IMR-90 (cell line): ENCODE results near the gene DUSP7. TPM values are rescaled to one million over a fixed set of nuclear protein-coding genes. Genes with fewer than 3 reads are reported as not detected.

ENCODE experiments used
- ATAC-seq: fragments of 200-7000 bp; cut with Tn5 transposase; 2 replicates; pipeline ENCODE4 v1.9.1; 2020; ENCODE audit warnings: low read depth, mild to moderate bottlenecking, moderate library complexity
- BruUV-seq: library from RNA; stranded (reverse); fragments of 400-500 nt; replicated peaks from 2 replicates; lab custom pipeline; 2021; lab: Mats Ljungman, UMichigan
- CTCF ChIA-PET: fragments of 300-600 bp; formaldehyde crosslinking; extraction: SDS; loops from one replicate; lab custom pipeline; 2021; ENCODE audit warnings: antibody characterized with exemption; lab: Yijun Ruan, JAX
- POLR2A ChIA-PET: fragments of 300-600 bp; sonication (Branson Sonifier 250); formaldehyde crosslinking; loops from one replicate; lab custom pipeline; 2022; ENCODE audit warnings: antibody characterized with exemption; ENCODE audit not compliant: unreplicated experiment; lab: Charles Lee
- DNase-seq: peaks from one replicate; pipeline ENCODE4 v3.0.0; 2013
- H2AFZ ChIP-seq: replicated peaks from 2 replicates; pipeline ENCODE3; 2013; ENCODE audit warnings: low read length, mild to moderate bottlenecking; ENCODE audit not compliant: poor library complexity
- H2AK5ac ChIP-seq: 2 replicates; pipeline ENCODE4 v1.6.1; 2013; ENCODE audit warnings: low read depth, low read length, inconsistent platforms
- H2AK9ac ChIP-seq: replicated peaks from 2 replicates; pipeline ENCODE3; 2013; ENCODE audit warnings: mild to moderate bottlenecking, low read depth, low read length, moderate library complexity; ENCODE audit not compliant: poor library complexity
- H2BK120ac ChIP-seq: 2 replicates; pipeline ENCODE4 v1.6.1; 2013; ENCODE audit warnings: low read depth, low read length, inconsistent platforms
- H2BK15ac ChIP-seq: 3 replicates; pipeline ENCODE4 v1.6.1; 2013; ENCODE audit warnings: low read depth, low read length, inconsistent platforms
- H2BK20ac ChIP-seq: 2 replicates; pipeline ENCODE4 v1.6.1; 2013; ENCODE audit warnings: low read depth, mild to moderate bottlenecking, inconsistent platforms, low read length, moderate library complexity
- H2BK5ac ChIP-seq: 2 replicates; pipeline ENCODE4 v1.6.1; 2013; ENCODE audit warnings: mild to moderate bottlenecking, low read depth, low read length, inconsistent platforms; ENCODE audit not compliant: poor library complexity, severe bottlenecking
- H3K14ac ChIP-seq: replicated peaks from 2 replicates; pipeline ENCODE4 v1.6.1; 2013; ENCODE audit warnings: low read depth, low read length, inconsistent platforms
- H3K18ac ChIP-seq: 2 replicates; pipeline ENCODE4 v1.6.1; 2013; ENCODE audit warnings: low read depth, low read length, control low read depth
- H3K23ac ChIP-seq: 2 replicates; pipeline ENCODE4 v1.6.1; 2013; ENCODE audit warnings: low read depth, low read length, inconsistent platforms
- H3K27ac ChIP-seq: 2 replicates; pipeline ENCODE4 v1.5.1; 2013; ENCODE audit warnings: mild to moderate bottlenecking, control low read depth, low read length; ENCODE audit not compliant: insufficient read depth
- H3K27me3 ChIP-seq: 2 replicates; pipeline ENCODE4 v1.6.1; 2013; ENCODE audit warnings: low read length; ENCODE audit not compliant: control insufficient read depth, insufficient read depth
- H3K36me3 ChIP-seq: 2 replicates; pipeline ENCODE4 v1.6.1; 2013; ENCODE audit warnings: low read length, mixed read lengths; ENCODE audit not compliant: control insufficient read depth, insufficient read depth
- H3K4ac ChIP-seq: 2 replicates; pipeline ENCODE4 v1.6.1; 2013; ENCODE audit warnings: low read depth, low read length, inconsistent platforms
- H3K4me1 ChIP-seq: 2 replicates; pipeline ENCODE4 v1.6.1; 2013; ENCODE audit warnings: low read length, mixed read lengths; ENCODE audit not compliant: control insufficient read depth, insufficient read depth
- H3K4me2 ChIP-seq: 2 replicates; pipeline ENCODE4 v1.6.1; 2013; ENCODE audit warnings: low read depth, mild to moderate bottlenecking, control low read depth, low read length, moderate library complexity
- H3K4me3 ChIP-seq: 2 replicates; pipeline ENCODE4 v1.5.1; 2013; ENCODE audit warnings: low read depth, mild to moderate bottlenecking, control low read depth, low read length, moderate library complexity; ENCODE audit not compliant: insufficient read depth
- H3K56ac ChIP-seq: 2 replicates; pipeline ENCODE4 v1.6.1; 2013; ENCODE audit warnings: low read length, inconsistent platforms; ENCODE audit not compliant: insufficient read depth; ENCODE audit errors: extremely low read depth
- H3K79me1 ChIP-seq, 2 experiments: 2 replicates each; pipeline ENCODE4 v1.6.1; 2013; ENCODE audit warnings: low read length in 2 of 2, inconsistent platforms in 1 of 2, low read depth in 1 of 2
- H3K9ac ChIP-seq: 2 replicates; pipeline ENCODE4 v1.6.1; 2013; ENCODE audit warnings: low read depth, low read length, control low read depth
- H3K9me1 ChIP-seq: 2 replicates; pipeline ENCODE4 v1.6.1; 2013; ENCODE audit warnings: low read length, inconsistent platforms; ENCODE audit not compliant: insufficient read depth
- H3K9me3 ChIP-seq: 2 replicates; pipeline ENCODE4 v1.6.1; 2013; ENCODE audit warnings: low read length; ENCODE audit not compliant: control insufficient read depth, insufficient read depth
- H4K20me1 ChIP-seq: 2 replicates; pipeline ENCODE4 v1.6.1; 2013; ENCODE audit warnings: low read length, inconsistent platforms; ENCODE audit not compliant: insufficient read depth
- H4K5ac ChIP-seq: 2 replicates; pipeline ENCODE4 v1.6.1; 2013; ENCODE audit warnings: mild to moderate bottlenecking, low read depth, low read length, control low read depth
- H4K8ac ChIP-seq, 2 experiments: 2 replicates each; pipeline ENCODE4 v1.6.1; 2013; ENCODE audit warnings: low read depth in 2 of 2, low read length in 2 of 2, control low read depth in 1 of 2, inconsistent platforms in 1 of 2
- H4K91ac ChIP-seq: 2 replicates; pipeline ENCODE4 v1.6.1; 2013; ENCODE audit warnings: low read depth, low read length, inconsistent platforms; ENCODE audit not compliant: insufficient read depth
- BHLHE40 ChIP-seq: fragments of 150-350 bp; IDR thresholded peaks from 2 replicates; pipeline ENCODE4 v1.6.1; 2016; ENCODE audit warnings: mild to moderate bottlenecking, low read depth, low read length
- CEBPB ChIP-seq: IDR thresholded peaks from 2 replicates; pipeline ENCODE4 v1.6.1; 2012; ENCODE audit warnings: low read depth, low read length, improper control_type of control experiment
- CHD1 ChIP-seq: IDR thresholded peaks from 2 replicates; pipeline ENCODE4 v1.6.1; 2012; ENCODE audit warnings: low read depth, low read length, improper control_type of control experiment
- CTCF ChIP-seq: conservative IDR thresholded peaks from 2 replicates; pipeline ENCODE4 v1.5.1; 2012; ENCODE audit warnings: mild to moderate bottlenecking, low read depth, low read length, improper control_type of control experiment
- FOS ChIP-seq: fragments of 150-350 bp; IDR thresholded peaks from 2 replicates; pipeline ENCODE4 v1.6.1; 2016; ENCODE audit warnings: low read depth, low read length
- MAFK ChIP-seq: IDR thresholded peaks from 2 replicates; pipeline ENCODE4 v1.6.1; 2012; ENCODE audit warnings: low read depth, low read length, improper control_type of control experiment
- MAZ ChIP-seq: IDR thresholded peaks from 2 replicates; pipeline ENCODE4 v1.6.1; 2012; ENCODE audit warnings: low read depth, mild to moderate bottlenecking, low read length, improper control_type of control experiment, moderate library complexity, borderline replicate concordance
- MXI1 ChIP-seq: IDR thresholded peaks from 2 replicates; pipeline ENCODE4 v1.6.1; 2012; ENCODE audit warnings: low read depth, mild to moderate bottlenecking, low read length, moderate library complexity, borderline replicate concordance
- NFE2L2 ChIP-seq: fragments of 150-350 bp; IDR thresholded peaks from 2 replicates; pipeline ENCODE4 v1.6.1; 2016; ENCODE audit warnings: low read depth, mild to moderate bottlenecking, low read length
- POLR2A ChIP-seq: IDR thresholded peaks from 2 replicates; pipeline ENCODE4 v1.6.1; 2012; ENCODE audit warnings: mild to moderate bottlenecking, low read depth, low read length
- RAD21 ChIP-seq: IDR thresholded peaks from 2 replicates; pipeline ENCODE4 v1.6.1; 2012; ENCODE audit warnings: low read length, improper control_type of control experiment
- RCOR1 ChIP-seq: IDR thresholded peaks from 2 replicates; pipeline ENCODE4 v1.6.1; 2012; ENCODE audit warnings: mild to moderate bottlenecking, low read length, improper control_type of control experiment; ENCODE audit not compliant: insufficient replicate concordance
- RFX5 ChIP-seq: IDR thresholded peaks from 2 replicates; pipeline ENCODE4 v1.8.0; 2012; ENCODE audit warnings: low read depth, mild to moderate bottlenecking, low read length, moderate library complexity
- SMC3 ChIP-seq: fragments of 150-350 bp; IDR thresholded peaks from 2 replicates; pipeline ENCODE4 v1.6.1; 2016; ENCODE audit warnings: low read depth, mild to moderate bottlenecking, antibody characterized with exemption, low read length, moderate library complexity
- USF2 ChIP-seq: fragments of 150-350 bp; IDR thresholded peaks from 2 replicates; pipeline ENCODE4 v1.6.1; 2017; ENCODE audit warnings: mild to moderate bottlenecking, antibody characterized with exemption, low read length, low read depth
- WGBS, 2 experiments: methylation state at CpG; one replicate each; pipeline versions ENCODE4 v1.1.5 to v1.1.7; 2013; ENCODE audit warnings: missing lambda C conversion rate in 2 of 2; ENCODE audit not compliant: insufficient read length in 1 of 2; ENCODE audit errors: extremely low coverage in 2 of 2; 5-methylcytosine and 5-hydroxymethylcytosine counted together
- dilution Hi-C: fragments of 300-500 bp; cut with HindIII; formaldehyde crosslinking; loops from one replicate; pipeline ENCODE4 v1.14.3; 2018; ENCODE audit warnings: low sequenced_read_pairs; ENCODE audit not compliant: unreplicated experiment
- in situ Hi-C: fragments of 300-500 bp; cut with MboI; formaldehyde crosslinking; loops from 3 replicates; pipeline ENCODE4 v1.14.3; 2019; ENCODE audit warnings: low sequenced_read_pairs, inconsistent platforms, mixed read lengths
- intact Hi-C: fragments of 100-400 bp; cut with micrococcal nuclease; formaldehyde crosslinking; loops from 2 replicates; pipeline ENCODE4 v1.10.0; 2022
- polyA plus RNA-seq, 3 experiments: library from polyadenylated mRNA; depleted of rRNA; stranded (reverse); fragments of >200 nt; gene quantifications; 2 replicates each; pipeline ENCODE4 v1.2.3, GENCODE V29; 2012; ENCODE audit warnings: low replicate concordance in 1 of 3
- total RNA-seq: library from RNA; depleted of rRNA; stranded (reverse); fragments of >200 nt; gene quantifications from 2 replicates; pipeline ENCODE4 v1.2.3, GENCODE V29; 2012
- TF ChIP-seq, protein P1 (sequence below): fragments of 150-350 bp; IDR thresholded peaks from 2 replicates; pipeline ENCODE4 v1.6.1; 2016; ENCODE audit warnings: low read depth, mild to moderate bottlenecking, low read length, moderate library complexity, borderline replicate concordance

The DUSP7 gene
- total and polyA plus RNA-seq, 2 of the 4 experiments (the other 2 are of a cell fraction) = 9.3 to 24.0 TPM

GRCh38 chr3:52087731-52088130, 31.4 kb upstream of the DUSP7 start:
- Histone ChIP-seq H3K27ac (no peak overlapping the region), H4K91ac (peak overlapping the region; percentile 31; the same call in 1 of the 2 replicates), H3K4ac (peak overlapping the region; percentile 94), H3K56ac (no peak overlapping the region), H2BK15ac (peak overlapping the region; percentile 63; the same call in 1 of the 3 replicates), H2BK120ac (peak overlapping the region; percentile 93; the same call in 1 of the 2 replicates), H3K27me3 (no peaks in the 10 kb centered on the region), H3K14ac (peak overlapping the region; percentile 77), H4K5ac (peak overlapping the region; percentile 85; the same call in 1 of the 2 replicates), H3K9ac (no peak overlapping the region), H4K20me1 (peaks cover 4% of the 10 kb centered on the region; the same call in 1 of the 2 replicates), H3K9me3 (no peaks in the 10 kb centered on the region), H3K4me1 (peaks cover 42% of the 10 kb centered on the region), H2AK5ac (peak overlapping the region; percentile 82; the same call in 1 of the 2 replicates), H3K36me3 (no peaks in the 10 kb centered on the region), H2AFZ (peak overlapping the region; percentile 82), H2BK20ac (peak overlapping the region; percentile 17; the same call in 1 of the 2 replicates), H3K9me1 (peaks cover 51% of the 10 kb centered on the region), H3K4me2 (no peak overlapping the region), H3K18ac (no peak overlapping the region), H4K8ac (peak overlapping the region; percentile 78 to 90; a peak in 3 of 4 replicates), H3K79me1 (peaks cover 8 to 48% of the 10 kb centered on the region in 2 experiments; a peak in 3 of 4 replicates), H3K23ac (peak overlapping the region; percentile 46; the same call in 1 of the 2 replicates), H3K4me3 (no peak overlapping the region), H2BK5ac (peak overlapping the region; percentile 92), H2AK9ac (peak overlapping the region; percentile 16)
- DNase-seq = no peak
- intact Hi-C loops = no loop called here
- no peak for ATAC-seq
- TF ChIP-seq POLR2A (no peak), BHLHE40 (no peak), FOS (no peak), CHD1 (no peak), MAFK (no peak), CTCF (no peak), USF2 (no peak), NFE2L2 (no peak), RCOR1 (no peak), RFX5 (no peak), CEBPB (no peak), RAD21 (no peak), MAZ (no peak), MXI1 (no peak), SMC3 (no peak)
- TF ChIP-seq, protein P1, sequence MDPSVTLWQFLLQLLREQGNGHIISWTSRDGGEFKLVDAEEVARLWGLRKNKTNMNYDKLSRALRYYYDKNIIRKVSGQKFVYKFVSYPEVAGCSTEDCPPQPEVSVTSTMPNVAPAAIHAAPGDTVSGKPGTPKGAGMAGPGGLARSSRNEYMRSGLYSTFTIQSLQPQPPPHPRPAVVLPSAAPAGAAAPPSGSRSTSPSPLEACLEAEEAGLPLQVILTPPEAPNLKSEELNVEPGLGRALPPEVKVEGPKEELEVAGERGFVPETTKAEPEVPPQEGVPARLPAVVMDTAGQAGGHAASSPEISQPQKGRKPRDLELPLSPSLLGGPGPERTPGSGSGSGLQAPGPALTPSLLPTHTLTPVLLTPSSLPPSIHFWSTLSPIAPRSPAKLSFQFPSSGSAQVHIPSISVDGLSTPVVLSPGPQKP = no peak
- ChIA-PET POLR2A (interaction anchor here (0.6 kb wide), 1 partner anchor 52 kb away, joined by 3 read pairs; no protein-coding TSS in a partner anchor), CTCF (interaction anchor here (0.5 to 1.1 kb wide), 2 partner anchors 8 to 114 kb away, joined by 3 to 5 read pairs; partner anchors contain the start of gene ABHD14B)
- dilution Hi-C loops = no loop called here
- in situ Hi-C loops = no loop called here
- BruUV-seq = no TSS peak
- WGBS, 2 experiments = 100% methylated on average over 1 of the region's 3 CpGs; no CpG with 5 or more reads in 1 of the 2 experiments
